Lower leg skin (tissue), 4 donors: ENCODE data around the gene NRTN. TPM values are rescaled to one million over a fixed set of nuclear protein-coding genes. Genes with fewer than 3 reads are reported as not detected.
"Not testable (repeated sequence)": the region's sequence is repeated elsewhere in the genome, so short reads cannot be mapped to it uniquely, and the experiment has no call there.

ENCODE experiments used
- DNase-seq, 2 donors: peaks; one replicate each; pipeline ENCODE4 v3.0.0-alpha.2; 2019; ENCODE audit warnings: low spot score in 2 of 2
- H3K4me3 ChIP-seq: fragments of 200-600 bp; sonication (generic); 2 replicates; pipeline ENCODE4 v1.5.1; 2017; ENCODE audit warnings: mild to moderate bottlenecking, low read depth; ENCODE audit not compliant: poor library complexity, severe bottlenecking
- POLR2A ChIP-seq, 2 donors: fragments of 450-650 bp; IDR thresholded peaks; one replicate each; pipeline ENCODE4 v1.6.1; 2016 to 2017; ENCODE audit warnings: antibody characterized with exemption in 2 of 2, mild to moderate bottlenecking in 1 of 2, moderate library complexity in 1 of 2
- WGBS, 2 donors: methylation state at CpG; one replicate each; pipeline ENCODE4 v1.1.5; 2018; 5-methylcytosine and 5-hydroxymethylcytosine counted together
- intact Hi-C: fragments of 100-400 bp; cut with DNase I; formaldehyde crosslinking; loops from one replicate; pipeline ENCODE4 v1.15.0; 2023; ENCODE audit warnings: low total_unique reads
- total RNA-seq, 4 donors: library from RNA; depleted of rRNA; stranded (reverse); fragments of >200 nt; gene quantifications; one replicate each; pipeline ENCODE4 v1.1.0, GENCODE V29; 2016
- TF ChIP-seq, protein P1 (sequence below), 3 donors: fragments of 450-650 bp; IDR thresholded peaks; one replicate each; pipeline ENCODE4 v1.5.1; 2016; ENCODE audit warnings: antibody characterized with exemption in 3 of 3, mild to moderate bottlenecking in 3 of 3, moderate library complexity in 2 of 3

NRTN gene
- total RNA-seq, 4 donors from 2014 or later = 6.5 to 7.9 (median 7.2) TPM

DNA sequence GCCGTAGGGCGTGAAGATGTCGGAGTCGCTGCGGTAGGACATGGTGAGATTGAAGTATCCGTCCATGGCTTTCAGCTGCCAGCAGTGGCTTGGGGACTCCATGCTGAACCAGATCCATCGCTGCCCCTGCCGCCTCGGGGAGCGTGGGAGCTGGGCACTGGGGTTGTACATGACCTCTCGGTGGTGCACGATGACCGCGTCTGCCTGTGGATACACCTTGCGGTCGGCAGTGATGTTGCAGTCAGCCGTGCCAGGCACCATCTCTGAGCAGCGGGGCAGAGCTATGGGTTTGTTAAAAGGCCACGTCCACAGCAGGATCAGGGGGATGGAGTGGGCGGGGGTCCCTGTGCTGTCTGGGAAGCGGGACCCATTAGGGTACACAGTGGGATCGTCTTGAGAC, 27.2 kb downstream of the NRTN start:
- DNase-seq = no peak
- TF ChIP-seq, protein P1, sequence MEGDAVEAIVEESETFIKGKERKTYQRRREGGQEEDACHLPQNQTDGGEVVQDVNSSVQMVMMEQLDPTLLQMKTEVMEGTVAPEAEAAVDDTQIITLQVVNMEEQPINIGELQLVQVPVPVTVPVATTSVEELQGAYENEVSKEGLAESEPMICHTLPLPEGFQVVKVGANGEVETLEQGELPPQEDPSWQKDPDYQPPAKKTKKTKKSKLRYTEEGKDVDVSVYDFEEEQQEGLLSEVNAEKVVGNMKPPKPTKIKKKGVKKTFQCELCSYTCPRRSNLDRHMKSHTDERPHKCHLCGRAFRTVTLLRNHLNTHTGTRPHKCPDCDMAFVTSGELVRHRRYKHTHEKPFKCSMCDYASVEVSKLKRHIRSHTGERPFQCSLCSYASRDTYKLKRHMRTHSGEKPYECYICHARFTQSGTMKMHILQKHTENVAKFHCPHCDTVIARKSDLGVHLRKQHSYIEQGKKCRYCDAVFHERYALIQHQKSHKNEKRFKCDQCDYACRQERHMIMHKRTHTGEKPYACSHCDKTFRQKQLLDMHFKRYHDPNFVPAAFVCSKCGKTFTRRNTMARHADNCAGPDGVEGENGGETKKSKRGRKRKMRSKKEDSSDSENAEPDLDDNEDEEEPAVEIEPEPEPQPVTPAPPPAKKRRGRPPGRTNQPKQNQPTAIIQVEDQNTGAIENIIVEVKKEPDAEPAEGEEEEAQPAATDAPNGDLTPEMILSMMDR (IDR thresholded peaks at IDR 0.05) = no peak
- TF ChIP-seq POLR2A (IDR thresholded peaks at IDR 0.05) = no peak
- intact Hi-C loops = no loop called here
- no peak overlapping the region for H3K4me3 ChIP-seq
- 87 to 89% methylated on average over 12 to 16 of the region's 22 CpGs for WGBS, 2 donors

DNA sequence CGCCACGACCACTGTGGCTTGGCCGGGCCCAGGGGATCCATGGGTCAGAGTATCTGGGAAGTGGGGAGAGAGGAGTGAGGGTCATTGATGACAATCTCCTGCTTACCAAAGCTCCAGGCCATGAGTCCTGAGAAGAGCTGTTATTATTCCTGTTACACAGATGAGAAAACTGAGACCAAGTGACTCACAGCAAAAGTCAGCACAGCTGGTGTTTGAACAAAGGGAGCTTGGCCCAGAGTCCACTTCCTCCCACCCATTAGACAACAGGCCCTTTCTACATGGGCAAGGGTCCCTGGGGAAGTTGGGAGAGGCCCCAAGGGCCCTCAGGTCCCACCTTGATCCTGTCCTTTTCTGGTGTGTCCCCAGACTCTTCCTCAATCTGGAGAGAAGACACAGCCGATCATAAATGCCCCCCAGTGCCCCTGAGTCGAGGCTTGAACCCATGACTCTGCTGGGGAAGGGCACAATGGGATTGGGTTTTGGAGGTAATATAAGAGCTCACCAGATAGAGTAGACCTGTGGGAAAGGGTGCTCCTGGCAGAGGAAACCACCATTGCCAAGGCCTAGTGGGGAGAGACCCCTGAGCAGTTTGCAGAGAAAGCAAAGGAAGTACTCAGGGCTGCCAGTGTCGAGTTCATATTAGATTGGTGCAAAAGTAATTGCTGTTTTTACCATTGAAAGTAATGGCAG, 27.8 kb downstream of the NRTN start:
- 88 to 91% methylated on average over 6 of the region's 6 CpGs for WGBS, 2 donors
- H3K4me3 ChIP-seq = no peak overlapping the region
- intact Hi-C loops = no loop called here
- no peak for DNase-seq
- TF ChIP-seq, protein P1 (IDR thresholded peaks at IDR 0.05) = no peak
- no peak for TF ChIP-seq POLR2A (IDR thresholded peaks at IDR 0.05)

DNA sequence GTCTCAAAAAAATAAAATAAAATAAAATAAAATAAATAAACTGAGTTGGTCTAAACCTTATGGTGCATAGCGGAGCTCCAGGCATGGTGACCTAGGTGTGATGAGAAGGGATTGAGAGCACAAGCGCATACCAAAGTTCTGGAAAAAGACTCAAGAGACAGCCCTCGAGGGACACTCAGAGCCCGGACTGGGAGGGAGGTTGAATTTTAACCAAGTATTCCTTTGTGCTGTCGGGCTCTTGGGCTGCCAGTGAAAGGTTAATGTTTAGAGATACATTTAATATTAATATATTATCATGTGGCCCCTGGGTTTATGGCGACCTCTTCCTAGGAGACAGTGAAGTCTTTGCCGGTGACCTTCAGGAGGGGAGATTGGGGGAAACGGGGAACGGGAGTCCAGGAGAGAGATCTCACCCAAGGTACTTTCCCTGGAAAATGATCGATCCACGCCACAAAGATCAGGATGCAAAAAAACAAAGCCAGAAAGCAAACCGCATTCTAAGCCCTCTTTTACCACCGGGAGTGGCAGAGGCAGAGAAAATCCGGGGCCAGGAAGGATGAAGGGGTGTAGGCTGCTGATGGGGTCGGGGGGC, 33.0 kb downstream of the NRTN start:
- no peak for TF ChIP-seq POLR2A (IDR thresholded peaks at IDR 0.05)
- TF ChIP-seq, protein P1 (IDR thresholded peaks at IDR 0.05) = no peak
- no peak for DNase-seq
- H3K4me3 ChIP-seq = no peak overlapping the region
- intact Hi-C loops = no loop called here
- 60 to 62% methylated on average over 15 of the region's 15 CpGs for WGBS, 2 donors

DNA sequence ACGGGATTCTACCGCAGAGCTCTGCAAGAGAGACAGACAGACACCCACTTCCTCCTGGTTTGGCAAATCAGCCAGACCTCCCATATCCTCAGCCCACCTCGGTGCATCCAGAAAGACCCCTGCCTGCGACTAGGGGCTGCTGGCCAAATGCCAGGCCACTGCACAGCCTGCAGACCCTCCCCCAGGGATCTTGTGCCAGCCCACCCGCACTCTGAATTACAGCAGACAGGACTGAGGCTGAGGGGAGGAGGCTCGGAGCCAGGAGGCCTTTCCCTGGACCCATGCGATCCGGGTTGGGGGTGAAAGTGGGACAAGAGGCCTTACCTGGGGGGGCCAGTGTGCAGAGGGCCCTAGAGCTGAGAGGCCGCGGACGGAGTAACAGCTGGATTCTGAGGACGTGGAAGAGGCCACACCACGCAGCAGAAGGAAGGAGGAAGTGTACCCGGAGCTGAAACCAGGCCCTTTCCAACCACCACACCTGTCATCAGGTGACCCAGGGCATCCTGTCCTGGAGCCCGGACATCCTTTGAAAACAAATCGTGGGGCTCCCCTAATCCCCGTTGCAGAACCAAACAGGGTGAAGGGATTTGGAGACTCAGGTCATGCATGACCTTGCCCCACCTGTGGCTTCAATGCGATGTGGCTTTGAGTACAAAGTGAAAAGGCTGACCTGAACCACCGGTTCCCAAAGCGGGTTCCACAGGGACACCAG, 33.6 kb downstream of the NRTN start:
- TF ChIP-seq, protein P1 (IDR thresholded peaks at IDR 0.05) = no peak
- no peak for TF ChIP-seq POLR2A (IDR thresholded peaks at IDR 0.05)
- WGBS, 2 donors = 69 to 72% methylated on average over 20 of the region's 20 CpGs
- intact Hi-C loops = no loop called here
- no peak overlapping the region for H3K4me3 ChIP-seq
- no peak for DNase-seq

DNA sequence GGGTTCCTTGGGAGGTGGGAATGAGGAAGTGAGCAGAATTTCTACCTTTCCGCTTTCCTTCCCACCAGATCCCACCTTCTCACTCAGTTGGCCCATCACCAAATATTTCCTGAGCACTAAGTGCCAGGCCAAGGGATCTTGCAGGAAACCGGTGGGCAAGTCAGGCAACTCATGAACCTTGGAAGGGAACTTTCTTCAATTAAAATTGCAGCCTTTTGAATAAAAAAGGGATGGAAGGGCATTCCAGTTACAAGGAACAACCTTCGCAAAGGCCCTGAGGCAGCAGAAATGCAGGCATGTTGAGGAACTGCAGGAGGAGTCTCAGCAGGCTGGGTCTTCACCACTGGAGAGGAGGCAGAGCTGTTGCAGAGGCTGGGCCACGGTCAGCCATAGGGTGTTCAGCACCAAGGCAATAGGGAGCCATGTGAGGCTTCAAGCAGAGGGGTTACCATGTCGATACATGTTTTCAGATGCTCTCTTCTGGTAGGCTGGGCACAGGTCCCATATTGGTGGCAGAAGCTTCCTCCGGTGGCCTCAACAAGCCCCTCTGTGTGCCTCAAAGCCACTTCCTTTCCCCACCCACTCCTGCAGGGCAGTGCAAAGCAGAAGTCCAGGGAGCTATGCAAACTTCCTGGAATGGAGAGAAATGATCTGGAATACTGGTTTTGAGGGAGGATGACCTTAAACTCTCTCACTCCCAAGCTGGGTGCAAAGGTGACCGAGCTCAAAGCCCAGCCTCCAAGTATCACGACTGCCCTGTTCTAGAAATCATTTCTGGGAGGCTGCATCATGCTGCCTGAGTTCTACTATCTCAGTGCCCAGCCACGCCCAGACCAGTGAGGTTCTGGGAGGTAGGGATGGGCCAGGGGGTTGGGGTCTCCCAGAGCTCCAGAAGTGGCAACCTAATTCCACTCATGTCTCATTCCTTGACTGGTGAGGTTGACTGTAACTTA, 34.5 kb downstream of the NRTN start, which contains the start of gene FUT6:
FUT6 (minus strand) TSS at position 638 of the 953 bp plus-strand sequence. CDS start 7,135 bp downstream, outside the sequence.
- intact Hi-C loops = no loop called here
- 77 to 81% methylated on average over 9 of the region's 9 CpGs for WGBS, 2 donors
- DNase-seq = no peak
- no peak for TF ChIP-seq POLR2A (IDR thresholded peaks at IDR 0.05)
- TF ChIP-seq, protein P1 (IDR thresholded peaks at IDR 0.05) = no peak
- H3K4me3 ChIP-seq = no peak within 1 kb of the TSS

DNA sequence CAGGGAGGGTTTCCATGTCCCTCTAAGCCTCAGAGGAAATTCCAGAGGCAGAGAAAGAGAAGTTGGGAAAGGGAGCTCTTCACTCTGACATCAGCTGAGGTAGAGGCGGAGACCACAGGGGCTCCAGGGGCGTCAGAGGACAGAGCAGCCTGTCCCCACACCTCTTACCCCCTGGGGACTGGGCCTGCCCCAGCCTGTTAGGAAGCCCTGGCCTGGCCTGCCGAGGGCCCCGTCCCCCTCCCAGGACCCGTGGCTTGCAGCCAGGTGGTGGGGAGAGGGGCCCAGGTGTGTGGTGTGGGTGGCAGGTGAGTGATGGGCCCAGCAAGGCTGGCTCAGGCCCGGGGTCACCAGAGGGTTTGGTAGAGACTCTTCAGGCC, 36.9 kb downstream of the NRTN start:
- 53 to 60% methylated on average over 6 of the region's 6 CpGs for WGBS, 2 donors
- H3K4me3 ChIP-seq, intact Hi-C loops, DNase-seq: not testable (repeated sequence)
